ENCODE results near the gene STAG3. TPM values are rescaled to one million over a fixed set of nuclear protein-coding genes. Genes with fewer than 3 reads are reported as not detected.

Gene STAG3
- total and polyA plus RNA-seq, 9 of the 15 experiments (the other 6 are each of a cell fraction or from before 2014, with no cell fraction given): 0.54 to 2.5 (median 1.7) TPM

DNA sequence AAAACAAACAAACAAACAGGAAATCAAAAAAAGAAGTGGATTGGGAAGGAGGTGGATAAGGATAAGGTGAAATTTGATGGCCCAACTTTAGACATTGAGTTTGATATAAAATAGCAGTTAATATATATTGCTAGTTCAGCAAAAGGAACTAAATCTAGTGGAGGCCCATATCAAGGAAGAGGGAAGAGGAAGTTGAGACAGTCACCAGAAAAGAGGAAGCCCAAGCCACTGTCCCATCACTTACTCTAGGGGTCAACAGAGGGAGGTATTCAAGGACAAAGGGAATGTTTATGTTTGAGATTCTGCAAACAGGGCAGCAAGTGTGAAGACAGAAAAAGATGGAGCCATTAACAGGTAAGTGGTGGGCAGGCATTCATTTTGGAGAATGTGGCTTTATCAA, 25.3 kb upstream of the STAG3 start (continued):
- TF ChIP-seq, protein P1, sequence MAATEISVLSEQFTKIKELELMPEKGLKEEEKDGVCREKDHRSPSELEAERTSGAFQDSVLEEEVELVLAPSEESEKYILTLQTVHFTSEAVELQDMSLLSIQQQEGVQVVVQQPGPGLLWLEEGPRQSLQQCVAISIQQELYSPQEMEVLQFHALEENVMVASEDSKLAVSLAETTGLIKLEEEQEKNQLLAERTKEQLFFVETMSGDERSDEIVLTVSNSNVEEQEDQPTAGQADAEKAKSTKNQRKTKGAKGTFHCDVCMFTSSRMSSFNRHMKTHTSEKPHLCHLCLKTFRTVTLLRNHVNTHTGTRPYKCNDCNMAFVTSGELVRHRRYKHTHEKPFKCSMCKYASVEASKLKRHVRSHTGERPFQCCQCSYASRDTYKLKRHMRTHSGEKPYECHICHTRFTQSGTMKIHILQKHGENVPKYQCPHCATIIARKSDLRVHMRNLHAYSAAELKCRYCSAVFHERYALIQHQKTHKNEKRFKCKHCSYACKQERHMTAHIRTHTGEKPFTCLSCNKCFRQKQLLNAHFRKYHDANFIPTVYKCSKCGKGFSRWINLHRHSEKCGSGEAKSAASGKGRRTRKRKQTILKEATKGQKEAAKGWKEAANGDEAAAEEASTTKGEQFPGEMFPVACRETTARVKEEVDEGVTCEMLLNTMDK (IDR thresholded peaks at IDR 0.05; ENCODE audit: borderline replicate concordance, insufficient read depth, low read depth, low read length, poor library complexity, severe bottlenecking): no peak
- TF ChIP-seq SOX6 (IDR thresholded peaks at IDR 0.05): peak; percentile 37; the same call in 1 of the 2 replicates
- 0 out of 2 replicates have a peak, but pooled peaks have one; percentile 26 for TF ChIP-seq EP400 (IDR thresholded peaks at IDR 0.05)
- peak; percentile 54; the same call in 1 of the 2 replicates for TF ChIP-seq ELF4 (CRISPR knock-in tag; IDR thresholded peaks at IDR 0.05)
- peak; percentile 99 for TF ChIP-seq ESRRA (IDR thresholded peaks at IDR 0.05; ENCODE audit: borderline replicate concordance, low read depth)
- TF ChIP-seq FOXK2 (conservative IDR thresholded peaks at IDR 0.05 in 1 of 2, IDR thresholded peaks at IDR 0.05 in 1 of 2; ENCODE audit: low read depth in 2 of 2): peak in 1 of 2 experiments; percentile 19; a peak in 1 of 4 replicates
- TF ChIP-seq, protein P2, sequence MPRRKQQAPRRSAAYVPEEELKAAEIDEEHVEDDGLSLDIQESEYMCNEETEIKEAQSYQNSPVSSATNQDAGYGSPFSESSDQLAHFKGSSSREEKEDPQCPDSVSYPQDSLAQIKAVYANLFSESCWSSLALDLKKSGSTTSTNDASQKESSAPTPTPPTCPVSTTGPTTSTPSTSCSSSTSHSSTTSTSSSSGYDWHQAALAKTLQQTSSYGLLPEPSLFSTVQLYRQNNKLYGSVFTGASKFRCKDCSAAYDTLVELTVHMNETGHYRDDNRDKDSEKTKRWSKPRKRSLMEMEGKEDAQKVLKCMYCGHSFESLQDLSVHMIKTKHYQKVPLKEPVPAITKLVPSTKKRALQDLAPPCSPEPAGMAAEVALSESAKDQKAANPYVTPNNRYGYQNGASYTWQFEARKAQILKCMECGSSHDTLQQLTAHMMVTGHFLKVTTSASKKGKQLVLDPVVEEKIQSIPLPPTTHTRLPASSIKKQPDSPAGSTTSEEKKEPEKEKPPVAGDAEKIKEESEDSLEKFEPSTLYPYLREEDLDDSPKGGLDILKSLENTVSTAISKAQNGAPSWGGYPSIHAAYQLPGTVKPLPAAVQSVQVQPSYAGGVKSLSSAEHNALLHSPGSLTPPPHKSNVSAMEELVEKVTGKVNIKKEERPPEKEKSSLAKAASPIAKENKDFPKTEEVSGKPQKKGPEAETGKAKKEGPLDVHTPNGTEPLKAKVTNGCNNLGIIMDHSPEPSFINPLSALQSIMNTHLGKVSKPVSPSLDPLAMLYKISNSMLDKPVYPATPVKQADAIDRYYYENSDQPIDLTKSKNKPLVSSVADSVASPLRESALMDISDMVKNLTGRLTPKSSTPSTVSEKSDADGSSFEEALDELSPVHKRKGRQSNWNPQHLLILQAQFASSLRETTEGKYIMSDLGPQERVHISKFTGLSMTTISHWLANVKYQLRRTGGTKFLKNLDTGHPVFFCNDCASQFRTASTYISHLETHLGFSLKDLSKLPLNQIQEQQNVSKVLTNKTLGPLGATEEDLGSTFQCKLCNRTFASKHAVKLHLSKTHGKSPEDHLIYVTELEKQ (CRISPR knock-in tag; IDR thresholded peaks at IDR 0.05): no peak
- TF ChIP-seq, protein P3, sequence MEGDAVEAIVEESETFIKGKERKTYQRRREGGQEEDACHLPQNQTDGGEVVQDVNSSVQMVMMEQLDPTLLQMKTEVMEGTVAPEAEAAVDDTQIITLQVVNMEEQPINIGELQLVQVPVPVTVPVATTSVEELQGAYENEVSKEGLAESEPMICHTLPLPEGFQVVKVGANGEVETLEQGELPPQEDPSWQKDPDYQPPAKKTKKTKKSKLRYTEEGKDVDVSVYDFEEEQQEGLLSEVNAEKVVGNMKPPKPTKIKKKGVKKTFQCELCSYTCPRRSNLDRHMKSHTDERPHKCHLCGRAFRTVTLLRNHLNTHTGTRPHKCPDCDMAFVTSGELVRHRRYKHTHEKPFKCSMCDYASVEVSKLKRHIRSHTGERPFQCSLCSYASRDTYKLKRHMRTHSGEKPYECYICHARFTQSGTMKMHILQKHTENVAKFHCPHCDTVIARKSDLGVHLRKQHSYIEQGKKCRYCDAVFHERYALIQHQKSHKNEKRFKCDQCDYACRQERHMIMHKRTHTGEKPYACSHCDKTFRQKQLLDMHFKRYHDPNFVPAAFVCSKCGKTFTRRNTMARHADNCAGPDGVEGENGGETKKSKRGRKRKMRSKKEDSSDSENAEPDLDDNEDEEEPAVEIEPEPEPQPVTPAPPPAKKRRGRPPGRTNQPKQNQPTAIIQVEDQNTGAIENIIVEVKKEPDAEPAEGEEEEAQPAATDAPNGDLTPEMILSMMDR (IDR thresholded peaks at IDR 0.05 in 2 of 3, conservative IDR thresholded peaks at IDR 0.05 in 1 of 3; ENCODE audit: insufficient read depth in 2 of 3, low read depth in 1 of 3, low read length in 3 of 3): peak in 1 of 3 experiments; percentile 37; a peak in 2 of 6 replicates
- peak; percentile 88 for TF ChIP-seq CTBP1 (IDR thresholded peaks at IDR 0.05; ENCODE audit: borderline replicate concordance)
- TF ChIP-seq JUND (IDR thresholded peaks at IDR 0.05; ENCODE audit: borderline replicate concordance, low read depth, low read length): 0 out of 2 replicates have a peak, but pooled peaks have one; percentile 24
- peak; percentile 35; the same call in 1 of the 3 replicates for TF ChIP-seq JUND (tag; IDR thresholded peaks at IDR 0.05; ENCODE audit: borderline replicate concordance, low read depth, low read length)
- TF ChIP-seq, protein P4, sequence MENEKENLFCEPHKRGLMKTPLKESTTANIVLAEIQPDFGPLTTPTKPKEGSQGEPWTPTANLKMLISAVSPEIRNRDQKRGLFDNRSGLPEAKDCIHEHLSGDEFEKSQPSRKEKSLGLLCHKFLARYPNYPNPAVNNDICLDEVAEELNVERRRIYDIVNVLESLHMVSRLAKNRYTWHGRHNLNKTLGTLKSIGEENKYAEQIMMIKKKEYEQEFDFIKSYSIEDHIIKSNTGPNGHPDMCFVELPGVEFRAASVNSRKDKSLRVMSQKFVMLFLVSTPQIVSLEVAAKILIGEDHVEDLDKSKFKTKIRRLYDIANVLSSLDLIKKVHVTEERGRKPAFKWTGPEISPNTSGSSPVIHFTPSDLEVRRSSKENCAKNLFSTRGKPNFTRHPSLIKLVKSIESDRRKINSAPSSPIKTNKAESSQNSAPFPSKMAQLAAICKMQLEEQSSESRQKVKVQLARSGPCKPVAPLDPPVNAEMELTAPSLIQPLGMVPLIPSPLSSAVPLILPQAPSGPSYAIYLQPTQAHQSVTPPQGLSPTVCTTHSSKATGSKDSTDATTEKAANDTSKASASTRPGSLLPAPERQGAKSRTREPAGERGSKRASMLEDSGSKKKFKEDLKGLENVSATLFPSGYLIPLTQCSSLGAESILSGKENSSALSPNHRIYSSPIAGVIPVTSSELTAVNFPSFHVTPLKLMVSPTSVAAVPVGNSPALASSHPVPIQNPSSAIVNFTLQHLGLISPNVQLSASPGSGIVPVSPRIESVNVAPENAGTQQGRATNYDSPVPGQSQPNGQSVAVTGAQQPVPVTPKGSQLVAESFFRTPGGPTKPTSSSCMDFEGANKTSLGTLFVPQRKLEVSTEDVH (IDR thresholded peaks at IDR 0.05; ENCODE audit: low read depth, partially characterized antibody): peak; percentile 16
- peak; percentile 30; the same call in 1 of the 2 replicates for TF ChIP-seq DPF2 (IDR thresholded peaks at IDR 0.05)
- TF ChIP-seq, protein P5, sequence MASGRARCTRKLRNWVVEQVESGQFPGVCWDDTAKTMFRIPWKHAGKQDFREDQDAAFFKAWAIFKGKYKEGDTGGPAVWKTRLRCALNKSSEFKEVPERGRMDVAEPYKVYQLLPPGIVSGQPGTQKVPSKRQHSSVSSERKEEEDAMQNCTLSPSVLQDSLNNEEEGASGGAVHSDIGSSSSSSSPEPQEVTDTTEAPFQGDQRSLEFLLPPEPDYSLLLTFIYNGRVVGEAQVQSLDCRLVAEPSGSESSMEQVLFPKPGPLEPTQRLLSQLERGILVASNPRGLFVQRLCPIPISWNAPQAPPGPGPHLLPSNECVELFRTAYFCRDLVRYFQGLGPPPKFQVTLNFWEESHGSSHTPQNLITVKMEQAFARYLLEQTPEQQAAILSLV (tag; IDR thresholded peaks at IDR 0.05): no peak

Data from K562 (cell line).